OCI-LY1 (cell line): Measurements from ENCODE around the gene ADAMTSL1.

ENCODE experiments used
- CTCF ChIP-seq: fragments of 200-600 bp; sonication (generic), shearing (Covaris generic); IDR thresholded peaks from 2 replicates; pipeline ENCODE4 v1.5.1; 2017; ENCODE audit warnings: mild to moderate bottlenecking, antibody characterized with exemption, low read length, moderate library complexity, mixed read lengths
- EZH2 ChIP-seq: fragments of 200-600 bp; sonication (generic), shearing (Covaris generic); IDR thresholded peaks from 2 replicates; pipeline ENCODE4 v1.8.0; 2017; ENCODE audit warnings: borderline replicate concordance, mixed run types, mild to moderate bottlenecking, antibody characterized with exemption, low read length, moderate library complexity, mixed read lengths

DNA sequence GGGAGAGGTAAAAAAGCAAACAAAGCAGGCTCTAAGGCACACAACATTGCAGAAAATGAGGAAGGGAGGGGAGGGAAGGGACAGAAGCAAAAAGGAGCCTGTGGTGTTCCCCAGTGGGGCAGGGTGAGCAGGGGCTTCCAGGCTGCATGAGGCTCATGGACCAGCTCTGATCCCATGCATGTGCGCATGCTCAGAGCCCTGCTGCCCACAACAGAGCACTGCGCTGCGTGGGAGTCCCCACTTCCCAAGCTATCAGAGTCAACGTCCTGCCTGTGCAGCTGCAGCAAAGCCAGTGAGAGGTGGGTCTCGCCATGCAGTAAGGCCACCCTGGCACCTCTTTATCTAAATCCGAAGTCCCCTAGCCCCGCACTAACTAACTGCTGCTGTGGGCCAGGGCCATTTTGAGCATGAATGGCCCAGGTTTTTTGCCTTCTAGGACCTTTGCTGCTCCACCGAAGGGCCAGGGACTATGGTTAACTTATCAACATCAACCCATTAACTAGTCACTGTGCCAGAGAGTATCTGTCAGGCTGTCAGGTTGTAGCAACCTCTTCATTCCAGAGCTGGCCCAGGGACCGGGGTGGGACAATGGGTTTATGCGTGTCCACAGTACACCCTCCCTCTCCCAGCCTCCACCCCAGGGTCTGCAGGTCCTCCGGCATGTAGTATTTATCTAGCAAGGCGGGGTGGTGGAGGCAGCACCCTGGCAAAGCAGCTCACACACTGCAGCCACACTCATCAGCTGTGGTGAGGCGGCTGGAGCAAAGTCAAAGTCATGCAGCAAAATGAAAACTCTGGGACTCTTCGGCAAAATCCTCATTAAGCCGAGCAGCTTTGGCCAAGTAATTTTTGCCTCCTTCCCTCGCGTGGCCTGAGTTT lies 435.4 kb downstream of the ADAMTSL1 start:
- TF ChIP-seq CTCF, result no peak
- no peak for TF ChIP-seq EZH2
